H1 (cell line): ENCODE measurements around the gene HLA-DOB. TPM values are rescaled to one million over a fixed set of nuclear protein-coding genes. Genes with fewer than 3 reads are reported as not detected.

Experiments used
- CTCF ChIA-PET: fragments of 300-600 bp; sonication (Branson Sonifier 250); formaldehyde crosslinking; loops from one replicate; lab custom pipeline; 2021; ENCODE audit not compliant: partially characterized antibody; lab: Charles Lee
- POLR2A ChIA-PET: fragments of 300-600 bp; sonication (Branson Sonifier 250); formaldehyde crosslinking; loops from one replicate; lab custom pipeline; 2021; ENCODE audit warnings: inconsistent platforms; ENCODE audit not compliant: partially characterized antibody; lab: Charles Lee
- DNase-seq, 2 experiments: peaks; one replicate each; pipeline versions ENCODE4 v3.0.0 to v3.0.0-alpha.2; 2010 to 2022; ENCODE audit warnings: low spot score in 2 of 2, low read depth in 1 of 2, mixed read lengths in 1 of 2
- FAIRE-seq: peaks from 2 replicates; lab custom pipeline; 2011; peaks lifted over from hg19 to GRCh38; lab: Jason Lieb, UNC
- H2AFZ ChIP-seq: 2 replicates; pipeline ENCODE4 v1.8.1; 2012; ENCODE audit warnings: low read length, inconsistent platforms
- H2AK5ac ChIP-seq: 2 replicates; pipeline ENCODE4 v1.6.1; 2013; ENCODE audit warnings: low read depth, low read length
- H2BK120ac ChIP-seq: replicated peaks from 2 replicates; pipeline ENCODE3; 2013; ENCODE audit warnings: low read depth, low read length, inconsistent platforms
- H2BK12ac ChIP-seq: 2 replicates; pipeline ENCODE4 v1.6.1; 2013; ENCODE audit warnings: low read depth, low read length
- H2BK15ac ChIP-seq: 2 replicates; pipeline ENCODE4 v1.6.1; 2013; ENCODE audit warnings: low read length
- H2BK20ac ChIP-seq: 2 replicates; pipeline ENCODE4 v1.6.1; 2013; ENCODE audit warnings: low read length
- H2BK5ac ChIP-seq: 2 replicates; pipeline ENCODE4 v1.6.1; 2013; ENCODE audit warnings: low read depth, low read length
- H3K14ac ChIP-seq: 2 replicates; pipeline ENCODE4 v1.6.1; 2013; ENCODE audit warnings: inconsistent platforms; ENCODE audit not compliant: insufficient read length
- H3K18ac ChIP-seq: 2 replicates; pipeline ENCODE4 v1.6.1; 2013; ENCODE audit warnings: low read length; ENCODE audit errors: extremely low read depth
- H3K23ac ChIP-seq: 2 replicates; pipeline ENCODE4 v1.6.1; 2013; ENCODE audit warnings: inconsistent platforms; ENCODE audit not compliant: insufficient read length
- H3K23me2 ChIP-seq: 2 replicates; pipeline ENCODE4 v1.6.1; 2013; ENCODE audit warnings: low read depth, low read length
- H3K27ac ChIP-seq: 2 replicates; pipeline ENCODE4 v1.6.1; 2011; ENCODE audit warnings: low read depth, low read length, inconsistent platforms
- H3K27me3 ChIP-seq, 4 experiments: replicated peaks in 1 of 4; 1 replicate in 1 of 4; 2 replicates in 3 of 4; pipeline versions ENCODE4 v1.6.1 to v1.8.1; 2011 to 2013; ENCODE audit warnings: low read length in 3 of 4, mild to moderate bottlenecking in 3 of 4, inconsistent platforms in 2 of 4, mixed read lengths in 2 of 4, moderate library complexity in 1 of 4; ENCODE audit not compliant: control insufficient read depth in 3 of 4, insufficient read depth in 3 of 4; ENCODE audit errors: extremely low read depth in 1 of 4
- H3K36me3 ChIP-seq, 4 experiments: 2 replicates each; pipeline versions ENCODE4 v1.6.1 to v1.8.1; 2011 to 2013; ENCODE audit warnings: mild to moderate bottlenecking in 4 of 4, low read length in 3 of 4, moderate library complexity in 2 of 4, control low read depth in 1 of 4, inconsistent platforms in 1 of 4; ENCODE audit not compliant: insufficient read depth in 4 of 4, control insufficient read depth in 2 of 4
- H3K4ac ChIP-seq: replicated peaks from 2 replicates; pipeline ENCODE3; 2013; ENCODE audit warnings: low read length, low read depth, mixed read lengths, inconsistent platforms; ENCODE audit not compliant: insufficient read length
- H3K4me1 ChIP-seq, 4 experiments: replicated peaks in 1 of 4; 1 replicate in 1 of 4; 2 replicates in 3 of 4; pipeline versions ENCODE4 v1.6.1 to v1.8.1; 2011 to 2013; ENCODE audit warnings: low read length in 3 of 4, inconsistent platforms in 2 of 4, mixed read lengths in 1 of 4; ENCODE audit not compliant: insufficient read depth in 4 of 4, control insufficient read depth in 3 of 4
- H3K4me2 ChIP-seq, 2 experiments: 2 replicates each; pipeline versions ENCODE4 v1.6.1 to v1.8.1; 2011 to 2013; ENCODE audit warnings: low read depth in 2 of 2, low read length in 2 of 2, control low read depth in 1 of 2, inconsistent platforms in 1 of 2, mild to moderate bottlenecking in 1 of 2; ENCODE audit not compliant: insufficient read depth in 1 of 2
- H3K4me3 ChIP-seq, 4 experiments: fragments of 200-600, 300-600 bp in 1 of 4; sonication (generic), shearing (Covaris generic), sonication (Bioruptor Twin) in 1 of 4; 2 replicates each; pipeline versions ENCODE4 v1.5.1 to v1.8.1; 2011 to 2016; ENCODE audit warnings: low read length in 4 of 4, low read depth in 3 of 4, control low read depth in 2 of 4, inconsistent platforms in 2 of 4, mild to moderate bottlenecking in 2 of 4, mixed read lengths in 1 of 4, moderate library complexity in 1 of 4; ENCODE audit not compliant: insufficient read depth in 2 of 4; ENCODE audit errors: extremely low read depth in 1 of 4
- H3K56ac ChIP-seq: replicated peaks from 2 replicates; pipeline ENCODE3; 2013; ENCODE audit warnings: low read depth, mild to moderate bottlenecking, mixed read lengths, low read length, inconsistent platforms; ENCODE audit not compliant: insufficient read length
- H3K79me1 ChIP-seq: 2 replicates; pipeline ENCODE4 v1.6.1; 2013; ENCODE audit warnings: low read depth, low read length, control low read depth
- H3K79me2 ChIP-seq, 2 experiments: 2 replicates each; pipeline versions ENCODE4 v1.6.1 to v1.8.1; 2012 to 2013; ENCODE audit warnings: low read length in 2 of 2, mild to moderate bottlenecking in 2 of 2, inconsistent platforms in 1 of 2; ENCODE audit not compliant: insufficient read depth in 2 of 2, control insufficient read depth in 1 of 2
- H3K9ac ChIP-seq, 4 experiments: replicated peaks in 1 of 4; 1 replicate in 1 of 4; 2 replicates in 3 of 4; pipeline versions ENCODE4 v1.6.1 to v1.8.1; 2011 to 2013; ENCODE audit warnings: low read depth in 3 of 4, low read length in 3 of 4, control low read depth in 2 of 4, mild to moderate bottlenecking in 2 of 4, moderate library complexity in 2 of 4, inconsistent platforms in 1 of 4; ENCODE audit errors: extremely low read depth in 1 of 4
- H3K9me3 ChIP-seq, 2 experiments: 2 replicates each; pipeline versions ENCODE4 v1.6.1 to v1.8.1; 2012 to 2013; ENCODE audit warnings: mild to moderate bottlenecking in 2 of 2, moderate library complexity in 2 of 2, control low read depth in 1 of 2, inconsistent platforms in 1 of 2, low read depth in 1 of 2, low read length in 1 of 2, mixed read lengths in 1 of 2; ENCODE audit not compliant: insufficient read depth in 2 of 2
- H4K20me1 ChIP-seq, 2 experiments: replicated peaks in 1 of 2; 2 replicates each; pipeline versions ENCODE3 to v1.8.1; 2011 to 2013; ENCODE audit warnings: inconsistent platforms in 2 of 2, low read length in 2 of 2, mild to moderate bottlenecking in 1 of 2; ENCODE audit not compliant: insufficient read depth in 2 of 2, control insufficient read depth in 1 of 2
- H4K5ac ChIP-seq: 2 replicates; pipeline ENCODE4 v1.6.1; 2013; ENCODE audit warnings: low read length, low read depth, mixed read lengths, inconsistent platforms; ENCODE audit not compliant: insufficient read length
- H4K8ac ChIP-seq: 2 replicates; pipeline ENCODE4 v1.8.0; 2013; ENCODE audit warnings: mild to moderate bottlenecking, moderate library complexity, low read length, inconsistent platforms; ENCODE audit not compliant: insufficient read depth; ENCODE audit errors: extremely low read depth
- H4K91ac ChIP-seq: replicated peaks from 2 replicates; pipeline ENCODE3; 2013; ENCODE audit warnings: low read length, mixed read lengths, inconsistent platforms; ENCODE audit not compliant: insufficient read length
- ASH2L ChIP-seq: fragments of 200-600, 300-600 bp; sonication (generic); IDR thresholded peaks from one replicate; pipeline ENCODE4 v1.7.1; 2017; ENCODE audit warnings: low read length
- BACH1 ChIP-seq: IDR thresholded peaks from 2 replicates; pipeline ENCODE4 v1.6.1; 2012; ENCODE audit warnings: low read length, improper control_type of control experiment
- CBX8 ChIP-seq: fragments of 300-800, 300-1000 bp; sonication (generic); IDR thresholded peaks from 2 replicates; pipeline ENCODE4 v1.7.1; 2016; ENCODE audit warnings: low read depth, low read length, borderline replicate concordance
- CREB1 ChIP-seq: IDR thresholded peaks from 2 replicates; pipeline ENCODE4 v1.6.1; 2012; ENCODE audit warnings: inconsistent platforms
- GABPA ChIP-seq: IDR thresholded peaks from 2 replicates; pipeline ENCODE4 v1.6.1; 2011; ENCODE audit warnings: mild to moderate bottlenecking, low read length, moderate library complexity, borderline replicate concordance; ENCODE audit not compliant: insufficient read depth
- JUN ChIP-seq: IDR thresholded peaks from 2 replicates; pipeline ENCODE4 v1.6.1; 2011; ENCODE audit warnings: low read depth, mild to moderate bottlenecking, improper control_type of control experiment, low read length
- KDM1A ChIP-seq: fragments of 200-600, 300-600 bp; sonication (generic); IDR thresholded peaks from 2 replicates; pipeline ENCODE4 v1.7.1; 2016; ENCODE audit warnings: mild to moderate bottlenecking, low read length, borderline replicate concordance
- MAFK ChIP-seq: IDR thresholded peaks from 2 replicates; pipeline ENCODE4 v1.6.1; 2012; ENCODE audit warnings: low read depth, mild to moderate bottlenecking, improper control_type of control experiment, low read length
- NANOG ChIP-seq: IDR thresholded peaks from 2 replicates; pipeline ENCODE4 v1.6.1; 2011; ENCODE audit warnings: low read length, low read depth, mild to moderate bottlenecking, inconsistent platforms; ENCODE audit not compliant: insufficient read depth, poor library complexity, severe bottlenecking
- SAP30 ChIP-seq: fragments of 300-600 bp; sonication (generic); IDR thresholded peaks from 2 replicates; pipeline ENCODE4 v1.7.1; 2012; ENCODE audit warnings: low read length, moderate library complexity, mild to moderate bottlenecking, inconsistent platforms; ENCODE audit not compliant: insufficient read depth, insufficient replicate concordance
- SP1 ChIP-seq: IDR thresholded peaks from 2 replicates; pipeline ENCODE4 v1.6.1; 2011; ENCODE audit warnings: low read depth, low read length
- SP2 ChIP-seq: IDR thresholded peaks from 2 replicates; pipeline ENCODE4 v1.6.1; 2012; ENCODE audit warnings: mild to moderate bottlenecking, low read length, inconsistent platforms
- SRF ChIP-seq: IDR thresholded peaks from 2 replicates; pipeline ENCODE4 v1.6.1; 2011; ENCODE audit warnings: mild to moderate bottlenecking, low read depth, low read length, moderate library complexity
- YY1 ChIP-seq: IDR thresholded peaks from 2 replicates; pipeline ENCODE4 v1.6.1; 2011; ENCODE audit warnings: low read depth, mild to moderate bottlenecking, low read length
- WGBS, 2 experiments: shearing (Covaris generic) in 1 of 2; methylation state at CpG; one replicate each; pipeline versions ENCODE4 v1.1.6 to v1.1.7; 2013 to 2015; ENCODE audit warnings: low lambda C conversion rate in 2 of 2, mixed read lengths in 2 of 2, inconsistent platforms in 1 of 2, low coverage in 1 of 2, missing lambda C conversion rate in 1 of 2; ENCODE audit not compliant: insufficient replicate concordance in 2 of 2, insufficient coverage in 1 of 2, insufficient read length in 1 of 2; ENCODE audit errors: extremely low coverage in 1 of 2, missing lambda C conversion rate in 1 of 2; 5-methylcytosine and 5-hydroxymethylcytosine counted together
- polyA plus RNA-seq, 7 experiments: library from polyadenylated mRNA; depleted of rRNA in 3 of 7; stranded (reverse) in 5 of 7; unstranded in 2 of 7; fragments of >200 nt in 5 of 7; fragments of 200-250 nt in 2 of 7; gene quantifications; 1 replicate in 5 of 7; 2 replicates in 1 of 7; 4 replicates in 1 of 7; pipeline versions ENCODE4 v1.2.1 to v1.2.3, GENCODE V29; 2011 to 2013; ENCODE audit warnings: missing spikeins in 2 of 7, mixed read lengths in 2 of 7
- total RNA-seq: library from RNA; stranded (reverse); fragmentation: NEBNext Ultra II Directional; extraction: Animal tissue kit (Norgen Biotek cat#: 25700); gene quantifications from 2 replicates; pipeline ENCODE4 v1.2.1, GENCODE V29; 2021
- TF ChIP-seq, protein P1 (sequence below): IDR thresholded peaks from 2 replicates; pipeline ENCODE4 v1.6.1; 2011; ENCODE audit warnings: low read length, improper control_type of control experiment

Gene HLA-DOB
- total and polyA plus RNA-seq, 2 of the 8 experiments (the other 6 are each of a cell fraction or from before 2014, with no cell fraction given) = 0.35 TPM; not detected in 1

DNA sequence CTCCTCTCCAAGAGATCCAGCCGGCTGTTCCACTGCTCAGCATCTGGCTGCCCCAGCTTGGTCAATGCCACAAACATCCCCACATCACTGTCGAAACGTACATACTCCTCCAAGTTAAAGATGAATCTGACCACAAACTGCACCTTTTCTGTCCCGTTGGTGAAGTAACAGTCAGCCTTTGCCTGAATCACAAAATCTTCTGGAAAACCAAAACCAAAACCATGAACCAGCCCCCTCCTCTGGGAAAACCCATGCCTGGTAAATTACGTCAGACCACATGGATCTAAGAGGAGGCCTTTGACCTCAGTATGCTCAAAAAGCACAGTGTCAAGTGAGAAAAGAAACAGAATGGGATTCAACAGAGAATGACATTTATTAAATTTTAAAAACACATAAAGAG lies 1.7 kb downstream of the HLA-DOB start:
- no peak overlapping the region for H3K27ac ChIP-seq
- CTCF ChIA-PET = interaction anchor here (1.6 kb wide), 1 partner anchor 53 kb away, joined by 8 read pairs; no protein-coding TSS in a partner anchor
- H2BK12ac ChIP-seq = no peak overlapping the region
- WGBS, 2 experiments = 87% methylated on average over 5 of the region's 5 CpGs; no CpG with 5 or more reads in 1 of the 2 experiments
- no peak overlapping the region for H3K4me3 ChIP-seq
- no peak overlapping the region for H2BK20ac ChIP-seq
- H3K23ac ChIP-seq = no peak overlapping the region
- H3K4ac ChIP-seq = no peak overlapping the region
- DNase-seq = no peak
- H3K14ac ChIP-seq = no peak overlapping the region
- H4K91ac ChIP-seq = no peak overlapping the region
- H2AFZ ChIP-seq = no peak overlapping the region
- no peak overlapping the region for H2BK5ac ChIP-seq
- H2BK120ac ChIP-seq = no peak overlapping the region
- no peaks in the 10 kb centered on the region for H3K79me2 ChIP-seq
- no peak overlapping the region for H3K9ac ChIP-seq
- no peak overlapping the region for H2BK15ac ChIP-seq
- H3K4me1 ChIP-seq = no peaks in the 10 kb centered on the region
- H3K23me2 ChIP-seq = no peaks in the 10 kb centered on the region
- FAIRE-seq = no peak
- H3K18ac ChIP-seq = no peak overlapping the region
- no peaks in the 10 kb centered on the region for H3K79me1 ChIP-seq
- no peak overlapping the region for H4K8ac ChIP-seq
- H3K56ac ChIP-seq = no peak overlapping the region
- H4K20me1 ChIP-seq = no peaks in the 10 kb centered on the region
- no peak overlapping the region for H2AK5ac ChIP-seq
- no peak overlapping the region for H3K4me2 ChIP-seq
- H3K27me3 ChIP-seq = no peaks in the 10 kb centered on the region
- no peak overlapping the region for H4K5ac ChIP-seq
- H3K9me3 ChIP-seq = no peaks in the 10 kb centered on the region
- POLR2A ChIA-PET = no interaction called here
- no peaks in the 10 kb centered on the region for H3K36me3 ChIP-seq
- TF ChIP-seq SAP30 (no peak), YY1 (no peak), SP1 (no peak), NANOG (no peak), SRF (no peak), CREB1 (no peak), KDM1A (no peak), GABPA (no peak), ASH2L (no peak), SP2 (no peak), JUN (no peak), MAFK (no peak), BACH1 (no peak), CBX8 (no peak)
- TF ChIP-seq, protein P1, sequence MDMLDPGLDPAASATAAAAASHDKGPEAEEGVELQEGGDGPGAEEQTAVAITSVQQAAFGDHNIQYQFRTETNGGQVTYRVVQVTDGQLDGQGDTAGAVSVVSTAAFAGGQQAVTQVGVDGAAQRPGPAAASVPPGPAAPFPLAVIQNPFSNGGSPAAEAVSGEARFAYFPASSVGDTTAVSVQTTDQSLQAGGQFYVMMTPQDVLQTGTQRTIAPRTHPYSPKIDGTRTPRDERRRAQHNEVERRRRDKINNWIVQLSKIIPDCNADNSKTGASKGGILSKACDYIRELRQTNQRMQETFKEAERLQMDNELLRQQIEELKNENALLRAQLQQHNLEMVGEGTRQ = no peak
